Upper lobe of left lung (tissue), 6 donors: ENCODE data around the gene ZNF18. TPM values are rescaled to one million over a fixed set of nuclear protein-coding genes. Genes with fewer than 3 reads are reported as not detected.

ENCODE experiments used
- ATAC-seq, 2 donors: fragments of 200-7000 bp; cut with Tn5 transposase; one replicate each; pipeline ENCODE4 v1.9.1; 2022; ENCODE audit warnings: mild to moderate bottlenecking in 2 of 2, moderate library complexity in 2 of 2; ENCODE audit not compliant: low FRiP score in 2 of 2
- DNase-seq, 2 donors: peaks; one replicate each; pipeline ENCODE4 v3.0.0-alpha.2; 2019 to 2020
- H3K27ac ChIP-seq, 4 donors: fragments of 200-600 bp; sonication (generic); one replicate each; pipeline ENCODE4 v1.5.1; 2016 to 2019
- H3K27me3 ChIP-seq, 4 donors: fragments of 200-600 bp; sonication (generic); one replicate each; pipeline ENCODE4 v1.5.1; 2017 to 2019
- H3K36me3 ChIP-seq, 4 donors: fragments of 200-600 bp; sonication (generic); one replicate each; pipeline ENCODE4 v1.5.1; 2016 to 2019
- H3K4me1 ChIP-seq, 4 donors: fragments of 200-600 bp; sonication (generic); one replicate each; pipeline ENCODE4 v1.5.1; 2018 to 2019
- H3K4me3 ChIP-seq, 4 donors: fragments of 200-600 bp; sonication (generic); one replicate each; pipeline ENCODE4 v1.5.1; 2017 to 2019; ENCODE audit warnings: mild to moderate bottlenecking in 2 of 4, moderate library complexity in 1 of 4
- H3K9me3 ChIP-seq, 4 donors: fragments of 200-600 bp; sonication (generic); one replicate each; pipeline ENCODE4 v1.5.1; 2018 to 2019
- CTCF ChIP-seq, 6 experiments: fragments of 450-650 bp in 4 of 6; fragments of 200-600 bp in 2 of 6; sonication (generic) in 2 of 6; IDR thresholded peaks; one replicate each; pipeline ENCODE4 v1.5.1; 2016 to 2019; ENCODE audit warnings: antibody characterized with exemption in 6 of 6
- EP300 ChIP-seq, 4 donors: sonication (generic); formaldehyde crosslinking; IDR thresholded peaks; one replicate each; pipeline ENCODE4 v1.5.1; 2017; ENCODE audit warnings: antibody characterized with exemption in 4 of 4, control low read depth in 2 of 4
- POLR2A ChIP-seq, 4 donors: fragments of 450-650 bp; IDR thresholded peaks; one replicate each; pipeline ENCODE4 v1.5.1; 2016 to 2017; ENCODE audit warnings: antibody characterized with exemption in 4 of 4, mild to moderate bottlenecking in 2 of 4
- POLR2AphosphoS5 ChIP-seq, 2 donors: sonication (generic); formaldehyde crosslinking; IDR thresholded peaks; one replicate each; pipeline ENCODE4 v1.5.1; 2017; ENCODE audit warnings: antibody characterized with exemption in 2 of 2
- WGBS, 2 donors: methylation state at CpG; one replicate each; pipeline ENCODE4 v1.1.5; 2017 to 2018; 5-methylcytosine and 5-hydroxymethylcytosine counted together
- total RNA-seq, 6 donors: library from RNA; depleted of rRNA in 4 of 6; stranded (reverse); fragments of >200 nt in 4 of 6; gene quantifications; one replicate each; pipeline versions ENCODE4 v1.1.0 to v1.2.1, GENCODE V29; 2016 to 2021
- donor health status: DM: no; HTN: no; CAD: no; lungs with moderate emphysema.
- donor health status: DM: no; HTN: yes; CAD: no; lungs with severe emphysema.

ZNF18 gene, protein sequence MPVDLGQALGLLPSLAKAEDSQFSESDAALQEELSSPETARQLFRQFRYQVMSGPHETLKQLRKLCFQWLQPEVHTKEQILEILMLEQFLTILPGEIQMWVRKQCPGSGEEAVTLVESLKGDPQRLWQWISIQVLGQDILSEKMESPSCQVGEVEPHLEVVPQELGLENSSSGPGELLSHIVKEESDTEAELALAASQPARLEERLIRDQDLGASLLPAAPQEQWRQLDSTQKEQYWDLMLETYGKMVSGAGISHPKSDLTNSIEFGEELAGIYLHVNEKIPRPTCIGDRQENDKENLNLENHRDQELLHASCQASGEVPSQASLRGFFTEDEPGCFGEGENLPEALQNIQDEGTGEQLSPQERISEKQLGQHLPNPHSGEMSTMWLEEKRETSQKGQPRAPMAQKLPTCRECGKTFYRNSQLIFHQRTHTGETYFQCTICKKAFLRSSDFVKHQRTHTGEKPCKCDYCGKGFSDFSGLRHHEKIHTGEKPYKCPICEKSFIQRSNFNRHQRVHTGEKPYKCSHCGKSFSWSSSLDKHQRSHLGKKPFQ
- total RNA-seq: 10 to 100 TPM in 1 of 6 donors, 1 to 10 TPM in 5; 5.4 to 13.6 (median 5.8) TPM

DNA sequence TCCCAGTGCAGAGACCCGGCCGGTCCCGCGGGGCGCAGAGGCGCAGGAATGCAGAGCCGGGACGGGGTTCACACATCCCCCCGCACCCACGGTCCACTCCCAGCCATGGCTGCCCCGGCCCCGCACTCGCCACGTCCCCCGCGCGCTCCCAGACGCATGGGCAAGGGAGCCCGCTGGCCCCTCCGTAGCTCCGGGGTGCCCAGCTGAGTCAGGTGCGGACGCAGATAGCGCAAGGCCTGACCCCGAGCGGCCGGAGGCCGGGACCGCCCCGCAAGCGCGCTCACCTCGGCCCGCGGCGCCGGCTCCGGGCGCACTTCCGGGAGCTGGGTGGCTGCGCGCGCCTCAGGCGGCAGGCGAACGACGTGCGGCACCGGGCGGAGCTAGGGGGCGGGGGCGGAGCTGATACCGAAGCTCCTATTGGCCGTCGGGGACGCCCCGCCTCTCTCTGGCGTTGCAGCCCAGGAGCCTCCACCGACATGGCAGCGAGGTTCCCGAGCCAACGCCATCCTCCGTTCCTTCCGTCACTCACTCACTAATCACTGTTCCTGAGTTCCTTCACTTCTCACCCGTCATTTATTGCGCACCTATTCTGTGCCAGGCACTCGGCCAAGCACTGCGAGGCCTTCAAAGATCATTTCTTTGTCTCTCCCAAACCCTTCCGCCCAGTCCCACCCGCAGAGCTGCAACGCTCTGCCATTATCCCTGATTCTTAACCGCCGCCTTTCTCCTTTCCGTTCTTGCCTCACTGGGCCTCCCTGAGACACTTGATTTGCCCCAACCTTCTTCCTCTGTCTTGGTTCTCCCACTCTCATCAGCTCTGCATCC lies at the start of gene ZNF18:
Gene ZNF18 (minus strand): TSS at position 329 of the 825 bp plus-strand sequence. CDS start 4,646 bp downstream, outside the sequence.
- no peaks in the 10 kb centered on the region for H3K9me3 ChIP-seq
- peak within 1 kb of the TSS; percentile 93 to 98 (median 94) for H3K27ac ChIP-seq
- TF ChIP-seq POLR2AphosphoS5 (IDR thresholded peaks at IDR 0.05): peak; percentile 90 to 96
- TF ChIP-seq EP300 (IDR thresholded peaks at IDR 0.05): no peak
- peak in 5 of 6 experiments; percentile 6 to 43 (median 25) for TF ChIP-seq CTCF (IDR thresholded peaks at IDR 0.05)
- peak; percentile 34 to 99 (median 98) for TF ChIP-seq POLR2A (IDR thresholded peaks at IDR 0.05)
- peaks cover 9 to 12% (median 11%) of the 10 kb centered on the region in 4 donors for H3K4me1 ChIP-seq
- DNase-seq (peak; percentile 98 to 100), ATAC-seq (peak; percentile 100)
- 0 to 2% methylated on average over 17 to 29 of the region's 74 CpGs for WGBS, 2 donors
- peaks cover 0 to 6% (median under 1%) of the 10 kb centered on the region in 4 donors for H3K36me3 ChIP-seq
- H3K27me3 ChIP-seq: no peaks in the 10 kb centered on the region
- H3K4me3 ChIP-seq: peak within 1 kb of the TSS; percentile 64 to 93 (median 77)

DNA sequence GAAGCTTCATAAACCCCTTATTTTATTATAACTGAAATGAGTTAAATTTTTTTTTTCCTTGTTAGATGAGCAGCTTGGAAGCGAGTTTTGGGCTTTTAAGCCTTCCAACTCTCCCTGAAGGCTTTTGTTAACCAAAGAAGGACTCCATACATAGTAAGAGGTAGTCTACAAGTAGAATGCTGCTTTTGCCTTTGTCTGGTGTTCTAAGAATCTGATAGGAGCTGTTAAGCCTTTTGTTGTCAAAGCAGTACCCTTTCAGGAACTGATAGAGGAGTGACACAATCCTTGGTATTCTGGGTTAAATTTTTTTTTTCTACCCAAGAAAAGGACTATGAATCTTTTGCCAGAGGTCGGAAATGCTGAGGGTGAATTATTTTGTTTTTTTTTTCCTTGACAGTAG lies 49.5 kb upstream of the ZNF18 start:
- Histone ChIP-seq H3K9me3 (no peaks in the 10 kb centered on the region), H3K27ac (no peak overlapping the region), H3K4me1 (peaks cover 3 to 25% (median 5%) of the 10 kb centered on the region in 4 donors), H3K36me3 (no peaks in the 10 kb centered on the region), H3K4me3 (no peak overlapping the region), H3K27me3 (no peaks in the 10 kb centered on the region)
- 70 to 76% methylated on average over 2 of the region's 2 CpGs for WGBS, 2 donors
- DNase-seq: no peak
- ATAC-seq: no peak
- TF ChIP-seq POLR2A (IDR thresholded peaks at IDR 0.05): no peak
- TF ChIP-seq CTCF (IDR thresholded peaks at IDR 0.05): no peak
- TF ChIP-seq EP300 (IDR thresholded peaks at IDR 0.05): no peak
- no peak for TF ChIP-seq POLR2AphosphoS5 (IDR thresholded peaks at IDR 0.05)

DNA sequence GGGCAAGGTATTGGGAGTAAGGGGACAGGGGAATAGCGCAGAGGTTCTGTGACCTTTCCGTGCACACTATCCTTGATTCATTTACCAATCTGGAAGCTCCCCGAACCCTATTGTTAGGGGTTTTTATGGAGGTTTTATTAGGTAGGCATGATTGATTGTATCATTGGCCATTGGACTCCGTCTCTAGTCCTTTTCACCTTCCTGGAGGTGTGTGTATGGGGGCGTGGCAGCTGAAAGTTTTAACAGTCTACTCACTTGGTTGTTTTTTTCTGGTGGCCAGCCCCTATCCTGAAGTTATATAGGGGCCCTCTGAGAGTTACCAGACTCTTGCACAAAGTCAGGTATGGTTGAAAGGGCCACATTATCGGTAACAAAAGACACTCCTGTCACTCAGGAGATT lies 46.4 kb upstream of the ZNF18 start:
- no peaks in the 10 kb centered on the region for H3K9me3 ChIP-seq
- WGBS, 2 donors: 93 to 96% methylated on average over 6 of the region's 6 CpGs
- H3K4me1 ChIP-seq: peaks cover 2 to 8% (median 6%) of the 10 kb centered on the region in 4 donors
- no peaks in the 10 kb centered on the region for H3K36me3 ChIP-seq
- H3K27ac ChIP-seq: no peak overlapping the region
- no peaks in the 10 kb centered on the region for H3K27me3 ChIP-seq
- DNase-seq: no peak
- no peak for ATAC-seq
- TF ChIP-seq EP300 (IDR thresholded peaks at IDR 0.05): no peak
- no peak for TF ChIP-seq POLR2AphosphoS5 (IDR thresholded peaks at IDR 0.05)
- no peak for TF ChIP-seq CTCF (IDR thresholded peaks at IDR 0.05)
- no peak for TF ChIP-seq POLR2A (IDR thresholded peaks at IDR 0.05)
- no peak overlapping the region for H3K4me3 ChIP-seq

- 72 to 75% methylated on average over 3 of the region's 3 CpGs for WGBS, 2 donors
- Histone ChIP-seq H3K9me3 (no peaks in the 10 kb centered on the region), H3K27me3 (no peaks in the 10 kb centered on the region), H3K4me3 (no peak overlapping the region), H3K27ac (no peak overlapping the region), H3K36me3 (no peaks in the 10 kb centered on the region), H3K4me1 (peaks cover 0 to 5% (median 0%) of the 10 kb centered on the region in 4 donors)
- TF ChIP-seq CTCF (IDR thresholded peaks at IDR 0.05) (no peak), EP300 (IDR thresholded peaks at IDR 0.05) (no peak)
- DNase-seq (no peak), ATAC-seq (no peak)
Measured at GRCh38 chr17:12041312-12041711, 44.0 kb upstream of the ZNF18 start.
